Measurements from ENCODE around the gene LYPD3.

Gene LYPD3

DNA sequence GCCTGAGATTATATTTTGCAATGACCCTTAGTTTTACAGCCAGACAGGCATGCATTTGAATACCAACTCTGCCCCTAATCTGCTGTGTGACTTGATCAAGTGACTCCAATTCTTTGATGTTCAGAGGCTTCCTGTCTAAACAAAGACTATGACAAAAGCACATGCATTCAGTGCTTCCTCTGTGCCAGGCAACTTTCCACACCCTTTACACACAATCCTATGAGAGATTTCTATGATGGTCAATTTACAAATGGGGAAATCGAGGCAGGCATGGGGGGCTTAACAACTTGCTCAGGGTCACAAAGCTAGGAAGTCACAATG lies 3.7 kb upstream of the LYPD3 start:
- no peak for DNase-seq (ENCODE audit: insufficient read length)
- TF ChIP-seq POLR2AphosphoS5 (IDR thresholded peaks at IDR 0.05; ENCODE audit: low read depth, low read length) (no peak), TAF1 (IDR thresholded peaks at IDR 0.05; ENCODE audit: borderline replicate concordance, low read depth, low read length) (no peak), POLR2A (IDR thresholded peaks at IDR 0.05; ENCODE audit: low read depth, low read length) (no peak)
- FAIRE-seq, result no peak

GRCh38 chr19:43468354-43469159 lies 3.1 kb upstream of the LYPD3 start:
- FAIRE-seq (no peak), DNase-seq (ENCODE audit: insufficient read length) (no peak)
- TF ChIP-seq POLR2A (IDR thresholded peaks at IDR 0.05; ENCODE audit: low read depth, low read length) (no peak), TAF1 (IDR thresholded peaks at IDR 0.05; ENCODE audit: borderline replicate concordance, low read depth, low read length) (no peak), POLR2AphosphoS5 (IDR thresholded peaks at IDR 0.05; ENCODE audit: low read depth, low read length) (no peak)

DNA sequence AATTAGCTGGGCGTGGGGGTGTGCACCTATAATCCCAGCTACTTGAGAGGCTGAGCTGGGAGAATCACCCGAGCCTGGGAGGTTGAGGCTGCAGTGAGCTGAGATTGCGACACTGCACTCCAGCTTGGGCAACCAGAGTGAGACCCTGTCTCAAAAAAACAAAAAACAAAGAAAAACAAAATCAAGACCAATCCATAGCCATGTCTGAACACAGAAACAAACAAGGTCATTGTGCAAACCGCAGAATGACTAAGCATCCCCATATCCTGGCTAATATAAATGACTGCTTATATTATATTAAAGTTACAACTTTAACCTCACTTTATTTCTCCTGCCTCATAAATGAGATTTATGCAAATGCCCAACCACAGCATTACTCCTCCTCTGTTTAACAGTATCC lies 2.3 kb upstream of the LYPD3 start:
- DNase-seq (ENCODE audit: insufficient read length) (no peak), FAIRE-seq (no peak)

GRCh38 chr19:43467276-43467675 lies 1.9 kb upstream of the LYPD3 start:
- DNase-seq (ENCODE audit: insufficient read length) (no peak), FAIRE-seq (no peak)
- no peak for TF ChIP-seq TAF1 (IDR thresholded peaks at IDR 0.05; ENCODE audit: borderline replicate concordance, low read depth, low read length)
- TF ChIP-seq POLR2AphosphoS5 (IDR thresholded peaks at IDR 0.05; ENCODE audit: low read depth, low read length), result no peak
- TF ChIP-seq POLR2A (IDR thresholded peaks at IDR 0.05; ENCODE audit: low read depth, low read length), result no peak

More for the DNA sequence above, 2.3 kb upstream of the LYPD3 start:
- TF ChIP-seq POLR2AphosphoS5 (IDR thresholded peaks at IDR 0.05; ENCODE audit: low read depth, low read length), result no peak
- TF ChIP-seq POLR2A (IDR thresholded peaks at IDR 0.05; ENCODE audit: low read depth, low read length), result no peak
- no peak for TF ChIP-seq TAF1 (IDR thresholded peaks at IDR 0.05; ENCODE audit: borderline replicate concordance, low read depth, low read length)

GRCh38 chr19:43466793-43467192 lies 1.4 kb upstream of the LYPD3 start:
- no peak for TF ChIP-seq TAF1 (IDR thresholded peaks at IDR 0.05; ENCODE audit: borderline replicate concordance, low read depth, low read length)
- no peak for TF ChIP-seq POLR2AphosphoS5 (IDR thresholded peaks at IDR 0.05; ENCODE audit: low read depth, low read length)
- no peak for TF ChIP-seq POLR2A (IDR thresholded peaks at IDR 0.05; ENCODE audit: low read depth, low read length)
- FAIRE-seq (no peak), DNase-seq (ENCODE audit: insufficient read length) (no peak)

GRCh38 chr19:43464134-43464775 lies 1.2 kb downstream of the LYPD3 start:
- FAIRE-seq (no peak), DNase-seq (ENCODE audit: insufficient read length) (no peak)
- TF ChIP-seq POLR2A (IDR thresholded peaks at IDR 0.05; ENCODE audit: low read depth, low read length), result no peak
- TF ChIP-seq POLR2AphosphoS5 (IDR thresholded peaks at IDR 0.05; ENCODE audit: low read depth, low read length), result no peak
- no peak for TF ChIP-seq TAF1 (IDR thresholded peaks at IDR 0.05; ENCODE audit: borderline replicate concordance, low read depth, low read length)

DNA sequence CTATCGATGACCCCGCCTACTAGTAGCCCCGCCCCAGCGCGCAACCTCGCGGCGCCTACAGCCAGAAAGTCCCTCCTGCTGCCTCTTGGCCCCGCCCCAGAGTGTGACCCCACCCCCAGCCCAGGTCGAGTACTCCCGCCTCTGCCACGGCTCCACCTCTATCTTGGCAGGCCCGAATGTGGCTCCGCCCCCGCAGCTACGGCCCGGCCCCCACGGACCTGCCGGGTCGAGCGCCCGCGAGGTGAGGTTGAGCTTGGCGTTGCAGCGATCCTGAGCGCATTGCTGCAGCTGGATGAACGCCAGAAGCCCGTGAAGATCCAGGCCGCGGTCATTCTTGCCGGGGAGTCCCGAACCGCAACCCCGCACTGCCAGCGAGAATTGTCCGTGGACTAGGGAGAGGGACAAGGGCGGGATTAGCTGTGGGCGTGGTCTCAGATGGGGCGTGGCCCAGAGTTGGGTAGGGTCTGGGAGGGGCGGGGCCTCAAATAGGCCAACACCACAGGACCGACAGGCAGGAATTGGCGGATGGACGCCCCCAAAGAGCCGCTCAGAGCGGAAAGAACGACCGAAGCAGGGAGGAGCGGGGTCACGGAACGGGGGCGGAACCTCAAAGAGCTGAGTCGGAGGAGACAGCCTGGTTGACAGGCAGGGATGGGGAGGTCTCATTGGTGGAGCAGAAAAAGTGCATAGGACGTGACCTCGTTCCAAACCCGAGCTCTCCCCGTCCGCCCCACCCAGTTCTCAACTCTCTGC lies 1.9 kb downstream of the LYPD3 start:
- TF ChIP-seq TAF1 (IDR thresholded peaks at IDR 0.05; ENCODE audit: borderline replicate concordance, low read depth, low read length) (no peak), POLR2AphosphoS5 (IDR thresholded peaks at IDR 0.05; ENCODE audit: low read depth, low read length) (no peak), POLR2A (IDR thresholded peaks at IDR 0.05; ENCODE audit: low read depth, low read length) (no peak)
- FAIRE-seq (peak; percentile 92), DNase-seq (ENCODE audit: insufficient read length) (peak; percentile 90)

- DNase-seq (ENCODE audit: insufficient read length), result no peak
- TF ChIP-seq POLR2AphosphoS5 (IDR thresholded peaks at IDR 0.05; ENCODE audit: low read depth, low read length) (no peak), POLR2A (IDR thresholded peaks at IDR 0.05; ENCODE audit: low read depth, low read length) (no peak), TAF1 (IDR thresholded peaks at IDR 0.05; ENCODE audit: borderline replicate concordance, low read depth, low read length) (no peak)
- FAIRE-seq, result no peak
These were observed 2.5 kb downstream of the LYPD3 start for GRCh38 chr19:43462785-43463380.

DNA sequence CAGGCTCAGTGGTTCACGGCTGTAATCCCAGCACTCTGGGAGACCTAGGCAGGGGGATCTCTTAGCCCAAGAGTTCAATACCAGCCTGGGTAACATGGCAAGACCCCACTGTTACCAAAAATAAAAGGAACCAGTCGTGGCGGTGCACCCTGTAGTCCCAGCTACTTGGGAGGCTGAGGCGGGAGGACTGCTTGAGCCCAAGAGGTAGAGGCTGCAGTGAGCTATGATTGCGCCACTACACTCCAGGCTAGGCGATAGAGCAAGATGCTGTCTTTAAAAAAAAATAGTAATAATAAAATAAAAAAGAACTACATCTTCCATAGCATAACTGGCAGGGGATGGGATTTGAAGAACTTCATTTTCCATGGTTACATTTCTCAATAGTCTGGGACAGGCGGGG lies 3.0 kb downstream of the LYPD3 start:
- DNase-seq (ENCODE audit: insufficient read length) (no peak), FAIRE-seq (no peak)
- TF ChIP-seq TAF1 (IDR thresholded peaks at IDR 0.05; ENCODE audit: borderline replicate concordance, low read depth, low read length) (no peak), POLR2AphosphoS5 (IDR thresholded peaks at IDR 0.05; ENCODE audit: low read depth, low read length) (no peak), POLR2A (IDR thresholded peaks at IDR 0.05; ENCODE audit: low read depth, low read length) (no peak)

DNA sequence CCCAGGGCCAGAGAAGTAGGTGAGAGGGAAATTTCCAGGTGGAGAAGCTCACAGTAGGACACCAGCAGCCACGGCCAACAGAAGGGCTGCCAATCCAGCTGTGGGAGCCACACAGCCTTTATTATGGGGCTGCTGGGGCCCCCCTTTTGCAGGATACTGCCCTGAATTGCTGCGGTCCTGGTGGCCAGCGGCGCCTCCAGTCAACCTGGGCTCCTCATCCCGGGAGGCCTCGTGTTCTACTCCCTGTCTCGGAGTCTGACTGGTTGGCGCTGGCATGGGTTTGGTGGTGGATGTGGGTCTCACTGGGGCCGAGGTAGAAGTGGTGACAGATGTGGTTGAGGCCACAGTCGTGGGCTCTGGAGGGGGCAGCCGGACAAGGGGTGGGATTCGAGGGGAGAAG lies 4.1 kb downstream of the LYPD3 start:
- DNase-seq (ENCODE audit: insufficient read length) (no peak), FAIRE-seq (no peak)
- TF ChIP-seq TAF1 (IDR thresholded peaks at IDR 0.05; ENCODE audit: borderline replicate concordance, low read depth, low read length) (no peak), POLR2AphosphoS5 (IDR thresholded peaks at IDR 0.05; ENCODE audit: low read depth, low read length) (no peak), POLR2A (IDR thresholded peaks at IDR 0.05; ENCODE audit: low read depth, low read length) (no peak)

DNA sequence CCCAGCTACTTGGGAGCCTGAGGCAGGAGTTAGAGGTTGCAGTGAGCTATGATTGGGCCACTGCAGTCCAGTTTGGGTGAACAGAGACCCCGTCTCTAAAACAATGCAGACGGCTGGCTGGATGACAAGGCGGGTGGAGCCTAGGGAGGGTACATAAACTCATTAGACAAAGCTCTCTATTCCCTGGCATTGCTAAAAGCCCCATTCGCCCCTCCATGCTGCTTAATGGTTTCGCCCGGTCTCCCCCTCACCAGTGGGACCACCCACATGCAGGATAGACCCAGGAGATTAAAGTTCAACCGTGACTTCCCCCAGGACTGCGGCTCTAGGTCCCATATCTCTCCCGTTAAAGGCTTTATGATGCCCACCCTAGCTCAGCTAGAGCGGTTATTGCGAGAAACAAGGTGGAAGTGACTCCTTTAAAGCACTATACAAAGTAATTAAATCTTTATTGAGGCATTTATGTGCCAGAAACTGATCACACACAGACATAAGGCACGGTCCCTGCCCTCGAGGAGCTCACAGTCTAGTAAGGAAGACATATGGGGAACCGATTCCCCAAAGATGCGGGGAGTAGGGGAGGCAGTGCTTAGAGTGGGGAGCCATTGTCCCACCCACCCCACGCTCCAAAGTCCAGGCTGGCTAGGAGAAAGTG lies 4.9 kb downstream of the LYPD3 start:
- no peak for FAIRE-seq

More for the DNA sequence above, 4.9 kb downstream of the LYPD3 start:
- TF ChIP-seq POLR2AphosphoS5 (IDR thresholded peaks at IDR 0.05; ENCODE audit: low read depth, low read length) (no peak), TAF1 (IDR thresholded peaks at IDR 0.05; ENCODE audit: borderline replicate concordance, low read depth, low read length) (no peak), POLR2A (IDR thresholded peaks at IDR 0.05; ENCODE audit: low read depth, low read length) (no peak)
- no peak for DNase-seq (ENCODE audit: insufficient read length)

All from GM12892 (cell line).